H1 (cell line): ENCODE measurements around the gene SLC1A1. TPM values are rescaled to one million over a fixed set of nuclear protein-coding genes. Genes with fewer than 3 reads are reported as not detected.
A peak's percentile ranks its signal among the peaks of the same experiment; 100 is the strongest.

Source experiments
- CTCF ChIA-PET: fragments of 300-600 bp; sonication (Branson Sonifier 250); formaldehyde crosslinking; loops from one replicate; lab custom pipeline; 2021; ENCODE audit not compliant: partially characterized antibody; lab: Charles Lee
- POLR2A ChIA-PET: fragments of 300-600 bp; sonication (Branson Sonifier 250); formaldehyde crosslinking; loops from one replicate; lab custom pipeline; 2021; ENCODE audit warnings: inconsistent platforms; ENCODE audit not compliant: partially characterized antibody; lab: Charles Lee
- DNase-seq, 2 experiments: peaks; one replicate each; pipeline versions ENCODE4 v3.0.0 to v3.0.0-alpha.2; 2010 to 2022; ENCODE audit warnings: low spot score in 2 of 2, low read depth in 1 of 2, mixed read lengths in 1 of 2
- FAIRE-seq: peaks from 2 replicates; lab custom pipeline; 2011; peaks lifted over from hg19 to GRCh38; lab: Jason Lieb, UNC
- H2AFZ ChIP-seq: 2 replicates; pipeline ENCODE4 v1.8.1; 2012; ENCODE audit warnings: low read length, inconsistent platforms
- H2AK5ac ChIP-seq: 2 replicates; pipeline ENCODE4 v1.6.1; 2013; ENCODE audit warnings: low read depth, low read length
- H2BK120ac ChIP-seq: replicated peaks from 2 replicates; pipeline ENCODE3; 2013; ENCODE audit warnings: low read depth, low read length, inconsistent platforms
- H2BK12ac ChIP-seq: 2 replicates; pipeline ENCODE4 v1.6.1; 2013; ENCODE audit warnings: low read depth, low read length
- H2BK15ac ChIP-seq: 2 replicates; pipeline ENCODE4 v1.6.1; 2013; ENCODE audit warnings: low read length
- H2BK20ac ChIP-seq: 2 replicates; pipeline ENCODE4 v1.6.1; 2013; ENCODE audit warnings: low read length
- H2BK5ac ChIP-seq: 2 replicates; pipeline ENCODE4 v1.6.1; 2013; ENCODE audit warnings: low read depth, low read length
- H3K14ac ChIP-seq: 2 replicates; pipeline ENCODE4 v1.6.1; 2013; ENCODE audit warnings: inconsistent platforms; ENCODE audit not compliant: insufficient read length
- H3K18ac ChIP-seq: 2 replicates; pipeline ENCODE4 v1.6.1; 2013; ENCODE audit warnings: low read length; ENCODE audit errors: extremely low read depth
- H3K23ac ChIP-seq: 2 replicates; pipeline ENCODE4 v1.6.1; 2013; ENCODE audit warnings: inconsistent platforms; ENCODE audit not compliant: insufficient read length
- H3K23me2 ChIP-seq: 2 replicates; pipeline ENCODE4 v1.6.1; 2013; ENCODE audit warnings: low read depth, low read length
- H3K27ac ChIP-seq: 2 replicates; pipeline ENCODE4 v1.6.1; 2011; ENCODE audit warnings: low read depth, low read length, inconsistent platforms
- H3K27me3 ChIP-seq, 4 experiments: replicated peaks in 1 of 4; 1 replicate in 1 of 4; 2 replicates in 3 of 4; pipeline versions ENCODE4 v1.6.1 to v1.8.1; 2011 to 2013; ENCODE audit warnings: low read length in 3 of 4, mild to moderate bottlenecking in 3 of 4, inconsistent platforms in 2 of 4, mixed read lengths in 2 of 4, moderate library complexity in 1 of 4; ENCODE audit not compliant: control insufficient read depth in 3 of 4, insufficient read depth in 3 of 4; ENCODE audit errors: extremely low read depth in 1 of 4
- H3K36me3 ChIP-seq, 4 experiments: 2 replicates each; pipeline versions ENCODE4 v1.6.1 to v1.8.1; 2011 to 2013; ENCODE audit warnings: mild to moderate bottlenecking in 4 of 4, low read length in 3 of 4, moderate library complexity in 2 of 4, control low read depth in 1 of 4, inconsistent platforms in 1 of 4; ENCODE audit not compliant: insufficient read depth in 4 of 4, control insufficient read depth in 2 of 4
- H3K4ac ChIP-seq: replicated peaks from 2 replicates; pipeline ENCODE3; 2013; ENCODE audit warnings: low read length, low read depth, mixed read lengths, inconsistent platforms; ENCODE audit not compliant: insufficient read length
- H3K4me1 ChIP-seq, 4 experiments: replicated peaks in 1 of 4; 1 replicate in 1 of 4; 2 replicates in 3 of 4; pipeline versions ENCODE4 v1.6.1 to v1.8.1; 2011 to 2013; ENCODE audit warnings: low read length in 3 of 4, inconsistent platforms in 2 of 4, mixed read lengths in 1 of 4; ENCODE audit not compliant: insufficient read depth in 4 of 4, control insufficient read depth in 3 of 4
- H3K4me2 ChIP-seq, 2 experiments: 2 replicates each; pipeline versions ENCODE4 v1.6.1 to v1.8.1; 2011 to 2013; ENCODE audit warnings: low read depth in 2 of 2, low read length in 2 of 2, control low read depth in 1 of 2, inconsistent platforms in 1 of 2, mild to moderate bottlenecking in 1 of 2; ENCODE audit not compliant: insufficient read depth in 1 of 2
- H3K4me3 ChIP-seq, 4 experiments: fragments of 200-600, 300-600 bp in 1 of 4; sonication (generic), shearing (Covaris generic), sonication (Bioruptor Twin) in 1 of 4; 2 replicates each; pipeline versions ENCODE4 v1.5.1 to v1.8.1; 2011 to 2016; ENCODE audit warnings: low read length in 4 of 4, low read depth in 3 of 4, control low read depth in 2 of 4, inconsistent platforms in 2 of 4, mild to moderate bottlenecking in 2 of 4, mixed read lengths in 1 of 4, moderate library complexity in 1 of 4; ENCODE audit not compliant: insufficient read depth in 2 of 4; ENCODE audit errors: extremely low read depth in 1 of 4
- H3K56ac ChIP-seq: replicated peaks from 2 replicates; pipeline ENCODE3; 2013; ENCODE audit warnings: low read depth, mild to moderate bottlenecking, mixed read lengths, low read length, inconsistent platforms; ENCODE audit not compliant: insufficient read length
- H3K79me1 ChIP-seq: 2 replicates; pipeline ENCODE4 v1.6.1; 2013; ENCODE audit warnings: low read depth, low read length, control low read depth
- H3K79me2 ChIP-seq, 2 experiments: 2 replicates each; pipeline versions ENCODE4 v1.6.1 to v1.8.1; 2012 to 2013; ENCODE audit warnings: low read length in 2 of 2, mild to moderate bottlenecking in 2 of 2, inconsistent platforms in 1 of 2; ENCODE audit not compliant: insufficient read depth in 2 of 2, control insufficient read depth in 1 of 2
- H3K9ac ChIP-seq, 4 experiments: replicated peaks in 1 of 4; 1 replicate in 1 of 4; 2 replicates in 3 of 4; pipeline versions ENCODE4 v1.6.1 to v1.8.1; 2011 to 2013; ENCODE audit warnings: low read depth in 3 of 4, low read length in 3 of 4, control low read depth in 2 of 4, mild to moderate bottlenecking in 2 of 4, moderate library complexity in 2 of 4, inconsistent platforms in 1 of 4; ENCODE audit errors: extremely low read depth in 1 of 4
- H3K9me3 ChIP-seq, 2 experiments: 2 replicates each; pipeline versions ENCODE4 v1.6.1 to v1.8.1; 2012 to 2013; ENCODE audit warnings: mild to moderate bottlenecking in 2 of 2, moderate library complexity in 2 of 2, control low read depth in 1 of 2, inconsistent platforms in 1 of 2, low read depth in 1 of 2, low read length in 1 of 2, mixed read lengths in 1 of 2; ENCODE audit not compliant: insufficient read depth in 2 of 2
- H4K20me1 ChIP-seq, 2 experiments: replicated peaks in 1 of 2; 2 replicates each; pipeline versions ENCODE3 to v1.8.1; 2011 to 2013; ENCODE audit warnings: inconsistent platforms in 2 of 2, low read length in 2 of 2, mild to moderate bottlenecking in 1 of 2; ENCODE audit not compliant: insufficient read depth in 2 of 2, control insufficient read depth in 1 of 2
- H4K5ac ChIP-seq: 2 replicates; pipeline ENCODE4 v1.6.1; 2013; ENCODE audit warnings: low read length, low read depth, mixed read lengths, inconsistent platforms; ENCODE audit not compliant: insufficient read length
- H4K8ac ChIP-seq: 2 replicates; pipeline ENCODE4 v1.8.0; 2013; ENCODE audit warnings: mild to moderate bottlenecking, moderate library complexity, low read length, inconsistent platforms; ENCODE audit not compliant: insufficient read depth; ENCODE audit errors: extremely low read depth
- H4K91ac ChIP-seq: replicated peaks from 2 replicates; pipeline ENCODE3; 2013; ENCODE audit warnings: low read length, mixed read lengths, inconsistent platforms; ENCODE audit not compliant: insufficient read length
- CBX8 ChIP-seq: fragments of 300-800, 300-1000 bp; sonication (generic); IDR thresholded peaks from 2 replicates; pipeline ENCODE4 v1.7.1; 2016; ENCODE audit warnings: low read depth, low read length, borderline replicate concordance
- GTF2F1 ChIP-seq: IDR thresholded peaks from 2 replicates; pipeline ENCODE4 v1.6.1; 2012; ENCODE audit warnings: low read depth, low read length, improper control_type of control experiment, borderline replicate concordance
- JUND ChIP-seq: IDR thresholded peaks from 2 replicates; pipeline ENCODE4 v1.6.1; 2011; ENCODE audit warnings: mild to moderate bottlenecking, improper control_type of control experiment, low read length
- NRF1 ChIP-seq: IDR thresholded peaks from 2 replicates; pipeline ENCODE4 v1.6.1; 2011; ENCODE audit warnings: mild to moderate bottlenecking, low read depth, low read length, improper control_type of control experiment
- POU5F1 ChIP-seq: IDR thresholded peaks from 2 replicates; pipeline ENCODE4 v1.6.1; 2011; ENCODE audit warnings: low read depth, mild to moderate bottlenecking, low read length, moderate library complexity
- TEAD4 ChIP-seq: IDR thresholded peaks from 2 replicates; pipeline ENCODE4 v1.6.1; 2012; ENCODE audit warnings: low read depth, low read length, inconsistent platforms, mixed read lengths
- WGBS, 2 experiments: shearing (Covaris generic) in 1 of 2; methylation state at CpG; one replicate each; pipeline versions ENCODE4 v1.1.6 to v1.1.7; 2013 to 2015; ENCODE audit warnings: low lambda C conversion rate in 2 of 2, mixed read lengths in 2 of 2, inconsistent platforms in 1 of 2, low coverage in 1 of 2, missing lambda C conversion rate in 1 of 2; ENCODE audit not compliant: insufficient replicate concordance in 2 of 2, insufficient coverage in 1 of 2, insufficient read length in 1 of 2; ENCODE audit errors: extremely low coverage in 1 of 2, missing lambda C conversion rate in 1 of 2; 5-methylcytosine and 5-hydroxymethylcytosine counted together
- polyA plus RNA-seq, 7 experiments: library from polyadenylated mRNA; depleted of rRNA in 3 of 7; stranded (reverse) in 5 of 7; unstranded in 2 of 7; fragments of >200 nt in 5 of 7; fragments of 200-250 nt in 2 of 7; gene quantifications; 1 replicate in 5 of 7; 2 replicates in 1 of 7; 4 replicates in 1 of 7; pipeline versions ENCODE4 v1.2.1 to v1.2.3, GENCODE V29; 2011 to 2013; ENCODE audit warnings: missing spikeins in 2 of 7, mixed read lengths in 2 of 7
- total RNA-seq: library from RNA; stranded (reverse); fragmentation: NEBNext Ultra II Directional; extraction: Animal tissue kit (Norgen Biotek cat#: 25700); gene quantifications from 2 replicates; pipeline ENCODE4 v1.2.1, GENCODE V29; 2021
- TF ChIP-seq, protein P1 (sequence below): IDR thresholded peaks from 2 replicates; pipeline ENCODE4 v1.6.1; 2012; ENCODE audit warnings: inconsistent platforms

Gene SLC1A1
- total and polyA plus RNA-seq, 2 of the 8 experiments (the other 6 are each of a cell fraction or from before 2014, with no cell fraction given), result 4.7 to 11.7 TPM

DNA sequence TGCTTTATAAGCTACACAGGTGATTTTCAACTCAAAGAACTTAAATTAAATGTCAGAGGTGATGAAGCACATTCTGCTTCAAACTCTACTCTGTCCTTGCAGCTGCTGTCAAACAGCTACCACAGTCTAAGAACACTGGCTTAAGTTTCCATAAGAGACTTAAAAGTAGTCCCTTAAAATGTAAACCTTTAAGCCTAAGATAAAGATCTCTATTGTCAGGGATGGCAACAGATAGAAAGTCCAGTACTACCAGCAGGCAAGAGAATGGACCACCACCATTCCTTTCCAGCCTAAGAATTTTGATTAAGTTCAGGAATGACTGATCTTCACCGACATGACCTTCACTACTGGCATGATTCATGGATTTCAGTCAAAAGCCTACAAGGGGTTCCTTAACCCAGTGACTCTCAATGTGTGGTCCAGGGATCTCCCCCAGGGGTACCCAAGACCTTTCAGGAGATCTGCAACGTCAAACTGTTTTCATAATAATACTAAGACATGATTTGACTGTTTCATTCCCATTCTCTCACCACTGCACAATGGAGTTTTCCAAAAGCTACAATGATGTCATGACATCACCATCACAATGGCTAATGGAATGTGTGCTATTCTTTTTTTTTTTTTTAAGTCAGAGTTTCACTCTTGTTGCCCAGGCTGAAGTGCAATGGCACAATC lies 130.8 kb downstream of the SLC1A1 start:
- POLR2A ChIA-PET, result interaction anchor here (0.5 to 1.3 kb wide), 4 partner anchors 15 to 988 kb away, joined by 3 to 5 read pairs (median 4); no protein-coding TSS in a partner anchor
- FAIRE-seq (peak; percentile 45), DNase-seq (no peak)
- Histone ChIP-seq H4K20me1 (no peaks in the 10 kb centered on the region), H3K27me3 (no peaks in the 10 kb centered on the region), H3K14ac (no peak overlapping the region), H2BK15ac (no peak overlapping the region), H3K9me3 (no peaks in the 10 kb centered on the region), H2BK20ac (peak overlapping the region; percentile 48; the same call in 1 of the 2 replicates), H4K8ac (no peak overlapping the region), H4K5ac (no peak overlapping the region), H3K18ac (peak overlapping the region; percentile 29; the same call in 1 of the 2 replicates), H3K23me2 (no peaks in the 10 kb centered on the region), H3K4me1 (peaks cover 6 to 18% (median 9%) of the 10 kb centered on the region in 4 experiments), H4K91ac (no peak overlapping the region), H3K36me3 (no peaks in the 10 kb centered on the region), H3K4me2 (peak overlapping the region in 1 of 2 experiments; percentile 43; a peak in 2 of 4 replicates), H3K4ac (no peak overlapping the region), H2BK12ac (peak overlapping the region; percentile 95; the same call in 1 of the 2 replicates), H2AK5ac (peak overlapping the region; percentile 32; the same call in 1 of the 2 replicates), H2BK5ac (peak overlapping the region; percentile 37; the same call in 1 of the 2 replicates), H3K4me3 (no peak overlapping the region), H3K56ac (no peak overlapping the region), H3K79me1 (no peaks in the 10 kb centered on the region), H2BK120ac (no peak overlapping the region), H3K27ac (no peak overlapping the region; the same call in 1 of the 2 replicates), H3K79me2 (no peaks in the 10 kb centered on the region), H3K23ac (no peak overlapping the region), H2AFZ (0 out of 2 replicates have a peak overlapping the region, but pooled peaks have one; percentile 16), H3K9ac (no peak overlapping the region)
- WGBS, 2 experiments, result 67% methylated on average over 2 of the region's 2 CpGs; no CpG with 5 or more reads in 1 of the 2 experiments
- CTCF ChIA-PET, result interaction anchor here (1.0 to 5.2 kb wide), 6 partner anchors 18 to 254 kb away, joined by 3 to 37 read pairs (median 3); no protein-coding TSS in a partner anchor
- TF ChIP-seq POU5F1 (no peak), JUND (peak; percentile 72), GTF2F1 (no peak), TEAD4 (peak; percentile 36; the same call in 1 of the 2 replicates), NRF1 (no peak), CBX8 (no peak)
- TF ChIP-seq, protein P1, sequence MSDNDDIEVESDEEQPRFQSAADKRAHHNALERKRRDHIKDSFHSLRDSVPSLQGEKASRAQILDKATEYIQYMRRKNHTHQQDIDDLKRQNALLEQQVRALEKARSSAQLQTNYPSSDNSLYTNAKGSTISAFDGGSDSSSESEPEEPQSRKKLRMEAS, result 0 out of 2 replicates have a peak, but pooled peaks have one; percentile 7
